ENCODE data around the gene EYS.
"Not testable (repeated sequence)": the region's sequence is repeated elsewhere in the genome, so short reads cannot be mapped to it uniquely, and the experiment has no call there.

Gene EYS

GRCh38 chr6:63742060-63742459 lies 1965.0 kb downstream of the EYS start:
- no peak overlapping the region for H3K27ac ChIP-seq (ENCODE audit: low read depth, low read length)
- peaks cover 9% of the 10 kb centered on the region; the same call in 1 of the 2 replicates for H3K9me3 ChIP-seq (ENCODE audit: control insufficient read depth, insufficient read depth, low read length)
- H3K4me2 ChIP-seq (ENCODE audit: low read length): no peak overlapping the region
- H3K36me3 ChIP-seq (ENCODE audit: control insufficient read depth, low read length): no peaks in the 10 kb centered on the region
- no peaks in the 10 kb centered on the region for H3F3A ChIP-seq (ENCODE audit: control insufficient read depth, insufficient read depth)
- H3K27me3 ChIP-seq (ENCODE audit: control insufficient read depth, low read length): no peaks in the 10 kb centered on the region
- no peaks in the 10 kb centered on the region for H3K79me2 ChIP-seq (ENCODE audit: control insufficient read depth, low read length)
- TF ChIP-seq EZH2phosphoT487 (IDR thresholded peaks at IDR 0.05; ENCODE audit: borderline replicate concordance, low read length): no peak
- TF ChIP-seq, protein P1, sequence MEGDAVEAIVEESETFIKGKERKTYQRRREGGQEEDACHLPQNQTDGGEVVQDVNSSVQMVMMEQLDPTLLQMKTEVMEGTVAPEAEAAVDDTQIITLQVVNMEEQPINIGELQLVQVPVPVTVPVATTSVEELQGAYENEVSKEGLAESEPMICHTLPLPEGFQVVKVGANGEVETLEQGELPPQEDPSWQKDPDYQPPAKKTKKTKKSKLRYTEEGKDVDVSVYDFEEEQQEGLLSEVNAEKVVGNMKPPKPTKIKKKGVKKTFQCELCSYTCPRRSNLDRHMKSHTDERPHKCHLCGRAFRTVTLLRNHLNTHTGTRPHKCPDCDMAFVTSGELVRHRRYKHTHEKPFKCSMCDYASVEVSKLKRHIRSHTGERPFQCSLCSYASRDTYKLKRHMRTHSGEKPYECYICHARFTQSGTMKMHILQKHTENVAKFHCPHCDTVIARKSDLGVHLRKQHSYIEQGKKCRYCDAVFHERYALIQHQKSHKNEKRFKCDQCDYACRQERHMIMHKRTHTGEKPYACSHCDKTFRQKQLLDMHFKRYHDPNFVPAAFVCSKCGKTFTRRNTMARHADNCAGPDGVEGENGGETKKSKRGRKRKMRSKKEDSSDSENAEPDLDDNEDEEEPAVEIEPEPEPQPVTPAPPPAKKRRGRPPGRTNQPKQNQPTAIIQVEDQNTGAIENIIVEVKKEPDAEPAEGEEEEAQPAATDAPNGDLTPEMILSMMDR (IDR thresholded peaks at IDR 0.05; ENCODE audit: low read depth, low read length, poor library complexity, severe bottlenecking): no peak
- no peak overlapping the region for H3K4me3 ChIP-seq (ENCODE audit: low read length)
- no peaks in the 10 kb centered on the region for H3K9me2 ChIP-seq (replicated peaks; ENCODE audit: control insufficient read depth, low read length)
- no peaks in the 10 kb centered on the region for H4K20me1 ChIP-seq (ENCODE audit: control insufficient read depth, insufficient read depth, low read depth, low read length)
- H3K4me1 ChIP-seq (ENCODE audit: control insufficient read depth, low read length): no peaks in the 10 kb centered on the region

DNA sequence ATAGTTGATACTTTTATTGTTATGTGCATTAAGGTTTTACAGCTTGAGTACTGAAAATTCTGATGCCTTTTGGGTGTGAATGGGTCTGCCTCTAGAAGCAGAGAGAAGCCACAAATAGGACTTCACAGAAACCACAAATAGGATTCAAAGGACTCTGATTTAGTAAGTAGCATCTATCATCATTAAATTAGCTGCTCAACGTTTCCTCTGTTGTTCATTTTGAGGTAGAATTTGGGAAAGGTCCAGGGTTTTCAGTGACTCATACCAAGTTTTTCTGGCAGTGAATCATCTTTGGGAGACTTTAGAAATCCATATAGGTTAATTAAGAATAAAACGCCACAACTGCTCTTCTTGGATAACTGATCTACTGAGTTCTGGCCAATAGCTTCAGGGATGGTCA lies 1966.3 kb downstream of the EYS start:
- H4K20me1 ChIP-seq (ENCODE audit: control insufficient read depth, insufficient read depth, low read depth, low read length): no peaks in the 10 kb centered on the region
- H3K9me3 ChIP-seq (ENCODE audit: control insufficient read depth, insufficient read depth, low read length): peaks cover 9% of the 10 kb centered on the region; the same call in 1 of the 2 replicates
- no peak overlapping the region for H3K27ac ChIP-seq (ENCODE audit: low read depth, low read length)
- no peaks in the 10 kb centered on the region for H3K27me3 ChIP-seq (ENCODE audit: control insufficient read depth, low read length)
- no peaks in the 10 kb centered on the region for H3K36me3 ChIP-seq (ENCODE audit: control insufficient read depth, low read length)
- no peaks in the 10 kb centered on the region for H3F3A ChIP-seq (ENCODE audit: control insufficient read depth, insufficient read depth)
- no peak overlapping the region for H3K4me2 ChIP-seq (ENCODE audit: low read length)
- no peak overlapping the region for H3K4me3 ChIP-seq (ENCODE audit: low read length)
- H3K9me2 ChIP-seq (replicated peaks; ENCODE audit: control insufficient read depth, low read length): no peaks in the 10 kb centered on the region
- H3K79me2 ChIP-seq (ENCODE audit: control insufficient read depth, low read length): no peaks in the 10 kb centered on the region
- H3K4me1 ChIP-seq (ENCODE audit: control insufficient read depth, low read length): no peaks in the 10 kb centered on the region
- TF ChIP-seq, protein P1 (IDR thresholded peaks at IDR 0.05; ENCODE audit: low read depth, low read length, poor library complexity, severe bottlenecking): no peak
- no peak for TF ChIP-seq EZH2phosphoT487 (IDR thresholded peaks at IDR 0.05; ENCODE audit: borderline replicate concordance, low read length)

GRCh38 chr6:63739094-63739687 lies 1967.8 kb downstream of the EYS start:
- Histone ChIP-seq H3F3A (ENCODE audit: control insufficient read depth, insufficient read depth) (no peaks in the 10 kb centered on the region), H3K36me3 (ENCODE audit: control insufficient read depth, low read length) (no peaks in the 10 kb centered on the region), H3K4me1 (ENCODE audit: control insufficient read depth, low read length) (no peaks in the 10 kb centered on the region), H3K27ac (ENCODE audit: low read depth, low read length) (no peak overlapping the region), H4K20me1 (ENCODE audit: control insufficient read depth, insufficient read depth, low read depth, low read length) (no peaks in the 10 kb centered on the region), H3K9me2 (replicated peaks; ENCODE audit: control insufficient read depth, low read length) (no peaks in the 10 kb centered on the region), H3K4me3 (ENCODE audit: low read length) (no peak overlapping the region), H3K27me3 (ENCODE audit: control insufficient read depth, low read length) (no peaks in the 10 kb centered on the region), H3K79me2 (ENCODE audit: control insufficient read depth, low read length) (no peaks in the 10 kb centered on the region), H3K4me2 (ENCODE audit: low read length) (no peak overlapping the region), H3K9me3 (ENCODE audit: control insufficient read depth, insufficient read depth, low read length) (peaks cover 12% of the 10 kb centered on the region; the same call in 1 of the 2 replicates)
- TF ChIP-seq, protein P1 (IDR thresholded peaks at IDR 0.05; ENCODE audit: low read depth, low read length, poor library complexity, severe bottlenecking): no peak
- no peak for TF ChIP-seq EZH2phosphoT487 (IDR thresholded peaks at IDR 0.05; ENCODE audit: borderline replicate concordance, low read length)

GRCh38 chr6:63738190-63738589 lies 1968.8 kb downstream of the EYS start:
- H3K9me3 ChIP-seq (ENCODE audit: control insufficient read depth, insufficient read depth, low read length): peaks cover 12% of the 10 kb centered on the region; the same call in 1 of the 2 replicates
- not testable (repeated sequence) for H3K9me2 ChIP-seq (replicated peaks; ENCODE audit: control insufficient read depth, low read length)

More at GRCh38 chr6:63738190-63738589, 1968.8 kb downstream of the EYS start:
- not testable (repeated sequence) for H3K4me1 ChIP-seq (ENCODE audit: control insufficient read depth, low read length); H3F3A ChIP-seq (ENCODE audit: control insufficient read depth, insufficient read depth); H3K79me2 ChIP-seq (ENCODE audit: control insufficient read depth, low read length); H3K27me3 ChIP-seq (ENCODE audit: control insufficient read depth, low read length); H3K36me3 ChIP-seq (ENCODE audit: control insufficient read depth, low read length); H3K4me2 ChIP-seq (ENCODE audit: low read length); H3K4me3 ChIP-seq (ENCODE audit: low read length); H4K20me1 ChIP-seq (ENCODE audit: control insufficient read depth, insufficient read depth, low read depth, low read length); H3K27ac ChIP-seq (ENCODE audit: low read depth, low read length)
